Measurements from ENCODE around the gene SIM1. TPM values are rescaled to one million over a fixed set of nuclear protein-coding genes. Genes with fewer than 3 reads are reported as not detected.

The SIM1 gene
- total RNA-seq, 1 donor from 2014 or later: not detected

DNA sequence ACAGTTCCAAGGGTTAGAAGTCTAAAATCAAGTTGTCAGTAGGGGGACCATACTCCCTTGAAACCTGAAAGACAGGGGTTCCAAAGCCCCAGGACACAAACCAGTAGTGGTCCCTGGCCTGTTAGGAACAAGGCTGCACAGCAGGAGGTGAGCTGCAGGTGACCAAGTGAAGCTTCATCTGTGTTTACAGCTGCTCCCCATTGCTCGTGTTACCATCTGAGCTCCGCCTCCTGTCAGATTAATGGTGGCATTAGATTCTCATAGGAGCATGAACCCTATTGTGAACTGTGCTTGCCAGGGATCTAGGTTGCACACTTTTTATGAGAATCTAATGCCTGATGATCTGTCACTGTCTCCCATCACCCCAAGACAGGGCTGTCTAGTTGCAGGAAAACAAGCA lies 25.3 kb upstream of the SIM1 start:
- ATAC-seq (ENCODE audit: low read depth): no peak
- H3K27me3 Mint-ChIP-seq: peaks cover 12% of the 10 kb centered on the region
- no peaks in the 10 kb centered on the region for H3K9me3 Mint-ChIP-seq
- H3K36me3 Mint-ChIP-seq (ENCODE audit: low read depth): no peaks in the 10 kb centered on the region
- ChIA-PET POLR2A (no interaction called here), CTCF (no interaction called here)
- intact Hi-C loops (cut with micrococcal nuclease): no loop called here
- no peaks in the 10 kb centered on the region for H3K4me1 Mint-ChIP-seq
- no peak for DNase-seq
- no peak overlapping the region for H3K27ac Mint-ChIP-seq
- no peak overlapping the region for H3K4me3 Mint-ChIP-seq
- TF ChIP-seq CTCF (IDR thresholded peaks at IDR 0.05): no peak

- TF ChIP-seq CTCF (IDR thresholded peaks at IDR 0.05): no peak
- Mint-ChIP-seq H3K9me3 (no peaks in the 10 kb centered on the region), H3K4me3 (no peak overlapping the region), H3K27me3 (peaks cover 12% of the 10 kb centered on the region), H3K36me3 (ENCODE audit: low read depth) (no peaks in the 10 kb centered on the region), H3K4me1 (no peaks in the 10 kb centered on the region), H3K27ac (no peak overlapping the region)
- ATAC-seq (ENCODE audit: low read depth) (no peak), DNase-seq (no peak)
- POLR2A ChIA-PET: no interaction called here
- intact Hi-C loops (cut with micrococcal nuclease): no loop called here
- CTCF ChIA-PET: no interaction called here
Measured at GRCh38 chr6:100488244-100488643, 23.5 kb upstream of the SIM1 start.

GRCh38 chr6:100487638-100488037 lies 22.9 kb upstream of the SIM1 start:
- ChIA-PET POLR2A (no interaction called here), CTCF (no interaction called here)
- Mint-ChIP-seq H3K36me3 (ENCODE audit: low read depth) (no peaks in the 10 kb centered on the region), H3K27ac (no peak overlapping the region), H3K27me3 (peaks cover 12% of the 10 kb centered on the region), H3K4me1 (no peaks in the 10 kb centered on the region), H3K4me3 (no peak overlapping the region), H3K9me3 (no peaks in the 10 kb centered on the region)
- DNase-seq (no peak), ATAC-seq (ENCODE audit: low read depth) (no peak)
- TF ChIP-seq CTCF (IDR thresholded peaks at IDR 0.05): no peak
- intact Hi-C loops (cut with micrococcal nuclease): no loop called here

GRCh38 chr6:100485268-100485667 lies 20.5 kb upstream of the SIM1 start:
- ChIA-PET CTCF (no interaction called here), POLR2A (no interaction called here)
- no peak for TF ChIP-seq CTCF (IDR thresholded peaks at IDR 0.05)
- intact Hi-C loops (cut with micrococcal nuclease): no loop called here
- H3K9me3 Mint-ChIP-seq: no peaks in the 10 kb centered on the region
- no peak overlapping the region for H3K4me3 Mint-ChIP-seq
- no peak for ATAC-seq (ENCODE audit: low read depth)
- no peaks in the 10 kb centered on the region for H3K4me1 Mint-ChIP-seq
- no peak for DNase-seq
- no peak overlapping the region for H3K27ac Mint-ChIP-seq
- peaks cover 4% of the 10 kb centered on the region for H3K27me3 Mint-ChIP-seq
- no peaks in the 10 kb centered on the region for H3K36me3 Mint-ChIP-seq (ENCODE audit: low read depth)

GRCh38 chr6:100484474-100484873 lies 19.8 kb upstream of the SIM1 start:
- no peaks in the 10 kb centered on the region for H3K9me3 Mint-ChIP-seq
- H3K27me3 Mint-ChIP-seq: peaks cover 4% of the 10 kb centered on the region
- ATAC-seq (ENCODE audit: low read depth) (no peak), DNase-seq (no peak)
- H3K4me1 Mint-ChIP-seq: no peaks in the 10 kb centered on the region
- intact Hi-C loops (cut with micrococcal nuclease): no loop called here
- CTCF ChIA-PET: no interaction called here
- no peak for TF ChIP-seq CTCF (IDR thresholded peaks at IDR 0.05)
- POLR2A ChIA-PET: no interaction called here
- H3K36me3 Mint-ChIP-seq (ENCODE audit: low read depth): no peaks in the 10 kb centered on the region
- H3K27ac Mint-ChIP-seq: no peak overlapping the region
- H3K4me3 Mint-ChIP-seq: no peak overlapping the region
